Measurements from ENCODE around the gene METTL9.

METTL9 gene

GRCh38 chr16:21592191-21592590 lies 7.2 kb upstream of the METTL9 start:
- no peak overlapping the region for H3K27ac ChIP-seq
- TF ChIP-seq ZFX (IDR thresholded peaks at IDR 0.05): no peak
- no peak for TF ChIP-seq CTCF (conservative IDR thresholded peaks at IDR 0.05)

- TF ChIP-seq ZFX (IDR thresholded peaks at IDR 0.05) (no peak), CTCF (conservative IDR thresholded peaks at IDR 0.05) (no peak)
- H3K27ac ChIP-seq: no peak overlapping the region
These were observed 5.7 kb upstream of the METTL9 start for GRCh38 chr16:21593530-21594289.

DNA sequence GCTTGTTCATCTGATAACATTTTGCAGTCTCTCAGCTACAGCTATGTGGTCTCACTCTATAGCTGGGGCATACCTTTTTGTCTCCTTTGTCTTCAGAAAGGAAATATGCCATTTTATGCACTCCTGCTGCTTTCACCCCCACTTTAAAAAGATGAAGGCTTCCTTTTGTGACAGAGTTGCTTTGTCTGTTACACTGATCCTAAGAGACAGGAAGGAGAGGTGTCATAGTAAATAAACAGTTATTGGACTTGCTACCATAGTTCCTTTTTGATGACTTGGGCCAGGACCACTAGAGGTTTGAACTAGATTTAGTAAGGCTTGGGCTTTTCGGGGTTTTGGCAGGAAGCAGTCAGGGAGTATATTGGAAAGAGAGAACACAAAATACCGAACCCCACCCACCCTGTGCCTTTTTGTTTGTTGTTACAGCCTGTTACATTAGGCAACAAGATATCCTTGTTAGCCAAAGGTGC lies 1.8 kb upstream of the METTL9 start:
- no peak overlapping the region for H3K27ac ChIP-seq

GRCh38 chr16:21598206-21598605 lies 1.2 kb upstream of the METTL9 start:
- H3K27ac ChIP-seq: peak overlapping the region; percentile 95
- no peak for TF ChIP-seq CTCF (conservative IDR thresholded peaks at IDR 0.05)
- no peak for TF ChIP-seq ZFX (IDR thresholded peaks at IDR 0.05)

More for the DNA sequence above, 1.8 kb upstream of the METTL9 start:
- no peak for TF ChIP-seq CTCF (conservative IDR thresholded peaks at IDR 0.05)
- no peak for TF ChIP-seq ZFX (IDR thresholded peaks at IDR 0.05)

GRCh38 chr16:21598701-21599121 lies 666 bp upstream of the METTL9 start:
- peak overlapping the region; percentile 95 for H3K27ac ChIP-seq
- TF ChIP-seq CTCF (conservative IDR thresholded peaks at IDR 0.05) (no peak), ZFX (IDR thresholded peaks at IDR 0.05) (no peak)

DNA sequence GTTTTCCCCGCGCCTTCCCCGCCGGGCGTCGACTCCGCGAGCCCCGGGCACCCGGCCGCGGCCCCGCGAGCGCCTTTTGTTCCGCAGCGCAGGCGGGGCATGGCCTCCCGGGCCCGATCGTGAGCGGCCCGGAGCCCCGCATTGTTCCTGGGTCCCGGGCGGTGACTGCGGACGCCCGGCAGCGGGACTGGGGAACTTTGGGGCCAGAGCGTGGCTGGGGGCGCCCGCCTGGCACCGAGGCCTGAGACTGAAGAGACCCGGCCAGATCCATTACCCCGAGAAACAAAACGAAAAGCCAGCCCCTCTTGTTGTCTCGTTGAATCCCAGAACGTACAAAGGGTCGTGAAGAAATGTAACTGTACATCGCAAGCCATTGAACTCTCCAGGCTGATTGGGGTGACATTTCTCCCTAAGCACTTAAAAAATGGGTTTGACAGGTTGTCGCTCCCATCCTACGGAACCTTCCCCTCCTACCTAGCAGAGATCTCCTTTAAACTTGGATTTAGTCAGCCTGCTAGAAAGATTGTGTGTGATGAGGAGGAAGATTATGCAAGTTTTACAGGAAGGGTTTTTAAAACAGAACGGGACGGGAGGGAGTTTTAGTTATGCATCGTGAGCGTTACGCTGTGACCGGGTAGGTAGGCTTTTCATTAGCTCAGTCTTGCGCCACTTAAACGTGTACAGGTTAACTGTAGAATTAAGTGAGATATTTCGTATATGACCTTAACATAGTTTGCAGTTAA lies 825 bp downstream of the METTL9 start:
- peak overlapping the region; percentile 95 for H3K27ac ChIP-seq
- TF ChIP-seq ZFX (IDR thresholded peaks at IDR 0.05) (peak; percentile 71), CTCF (conservative IDR thresholded peaks at IDR 0.05) (0 out of 2 replicates have a peak, but pooled peaks have one; percentile 9)

DNA sequence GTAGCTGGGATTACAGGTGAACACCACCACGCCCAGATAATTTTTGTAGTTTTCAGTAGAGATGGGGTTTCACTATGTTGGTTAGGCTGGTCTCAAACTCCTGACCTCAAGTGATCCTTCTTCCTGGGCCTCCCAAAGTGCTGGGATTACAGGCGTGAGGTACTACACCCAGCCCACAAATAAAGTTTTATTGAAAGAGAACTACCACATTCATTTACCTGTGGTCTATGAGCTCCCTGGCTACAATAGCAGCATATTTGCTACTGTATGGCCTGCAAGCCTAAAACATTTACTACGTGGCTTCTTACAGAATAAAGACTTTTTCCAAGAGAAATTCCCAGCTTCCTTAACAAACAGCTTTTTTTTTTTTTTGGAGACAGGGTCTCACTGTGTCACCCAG lies 3.4 kb downstream of the METTL9 start:
- H3K27ac ChIP-seq: no peak overlapping the region

More for the DNA sequence above, 3.4 kb downstream of the METTL9 start:
- no peak for TF ChIP-seq CTCF (conservative IDR thresholded peaks at IDR 0.05)
- no peak for TF ChIP-seq ZFX (IDR thresholded peaks at IDR 0.05)
